Measurements from ENCODE around the gene MACROD2.

Gene MACROD2

DNA sequence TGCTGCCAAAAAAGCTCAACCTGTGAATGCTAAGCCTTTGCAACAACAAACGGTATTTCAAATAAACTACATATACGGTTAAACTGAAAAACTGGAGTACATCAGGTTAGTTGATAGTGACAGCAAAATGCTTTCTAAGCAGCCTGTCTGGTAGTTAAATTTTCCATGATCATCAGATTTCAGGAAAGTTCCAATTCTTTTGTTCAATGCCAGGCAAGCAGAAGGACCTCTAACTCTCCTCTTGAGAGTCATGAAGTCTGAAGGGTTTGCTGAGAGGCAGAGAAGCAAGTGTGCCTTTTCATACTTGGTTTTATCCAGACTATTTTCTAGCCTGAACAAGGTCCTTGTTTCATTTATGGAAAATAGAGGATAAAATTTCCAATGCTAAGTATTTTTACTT is 337.6 kb downstream of the MACROD2 start:
- no peak overlapping the region for H3K4me3 ChIP-seq (ENCODE audit: low read depth, low read length)
- TF ChIP-seq, protein P1, sequence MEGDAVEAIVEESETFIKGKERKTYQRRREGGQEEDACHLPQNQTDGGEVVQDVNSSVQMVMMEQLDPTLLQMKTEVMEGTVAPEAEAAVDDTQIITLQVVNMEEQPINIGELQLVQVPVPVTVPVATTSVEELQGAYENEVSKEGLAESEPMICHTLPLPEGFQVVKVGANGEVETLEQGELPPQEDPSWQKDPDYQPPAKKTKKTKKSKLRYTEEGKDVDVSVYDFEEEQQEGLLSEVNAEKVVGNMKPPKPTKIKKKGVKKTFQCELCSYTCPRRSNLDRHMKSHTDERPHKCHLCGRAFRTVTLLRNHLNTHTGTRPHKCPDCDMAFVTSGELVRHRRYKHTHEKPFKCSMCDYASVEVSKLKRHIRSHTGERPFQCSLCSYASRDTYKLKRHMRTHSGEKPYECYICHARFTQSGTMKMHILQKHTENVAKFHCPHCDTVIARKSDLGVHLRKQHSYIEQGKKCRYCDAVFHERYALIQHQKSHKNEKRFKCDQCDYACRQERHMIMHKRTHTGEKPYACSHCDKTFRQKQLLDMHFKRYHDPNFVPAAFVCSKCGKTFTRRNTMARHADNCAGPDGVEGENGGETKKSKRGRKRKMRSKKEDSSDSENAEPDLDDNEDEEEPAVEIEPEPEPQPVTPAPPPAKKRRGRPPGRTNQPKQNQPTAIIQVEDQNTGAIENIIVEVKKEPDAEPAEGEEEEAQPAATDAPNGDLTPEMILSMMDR (IDR thresholded peaks at IDR 0.05; ENCODE audit: borderline replicate concordance, insufficient read depth, low read depth, low read length), result no peak

DNA sequence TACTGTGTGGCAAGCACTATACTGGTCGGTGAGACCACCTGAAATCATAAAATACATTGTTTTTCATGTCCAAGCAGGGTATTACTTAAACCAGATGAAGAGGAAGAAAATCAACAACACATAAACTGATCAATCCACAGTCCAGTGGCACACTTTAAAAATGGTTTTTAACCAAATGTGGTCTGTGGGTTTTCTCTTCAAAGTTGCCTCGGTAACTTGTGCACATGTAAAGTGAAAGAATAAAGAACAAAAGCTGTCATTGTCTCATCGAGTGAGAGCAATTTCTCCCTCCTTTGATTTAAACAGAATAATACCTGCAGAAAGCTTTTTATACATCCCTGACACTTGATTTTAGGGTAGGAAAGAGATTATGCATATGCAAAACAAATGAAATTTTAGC is 338.4 kb downstream of the MACROD2 start:
- TF ChIP-seq, protein P1 (IDR thresholded peaks at IDR 0.05; ENCODE audit: borderline replicate concordance, insufficient read depth, low read depth, low read length), result no peak
- no peak overlapping the region for H3K4me3 ChIP-seq (ENCODE audit: low read depth, low read length)

DNA sequence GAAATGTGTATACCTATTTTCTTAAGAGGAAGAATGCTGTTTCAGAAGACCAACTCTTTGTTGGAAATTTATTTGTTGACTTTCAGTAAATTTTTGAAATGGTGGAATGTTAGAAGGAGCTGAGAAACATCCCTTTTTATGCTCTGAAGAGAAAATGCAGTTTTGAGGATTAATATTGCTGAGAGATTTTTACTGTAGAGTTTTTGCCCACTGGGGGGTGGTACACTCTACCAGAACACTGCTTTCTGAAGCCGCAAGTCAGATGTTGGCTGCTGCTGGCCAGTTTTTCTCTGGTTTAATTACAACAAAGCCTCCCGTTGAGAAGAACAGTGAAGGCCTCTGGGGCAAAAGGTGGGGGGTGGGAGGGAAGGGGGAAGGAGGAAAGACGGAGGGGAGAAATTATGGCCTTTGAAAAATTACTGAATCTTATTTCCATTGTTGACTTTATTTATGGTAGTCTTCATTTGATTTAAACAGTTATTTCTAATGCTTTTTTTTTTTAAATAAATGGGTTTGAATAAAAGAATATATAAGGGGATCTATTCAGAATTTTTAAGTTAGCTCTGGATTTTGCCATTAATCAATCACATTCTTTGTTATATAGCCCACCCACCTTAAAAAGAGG is 339.1 kb downstream of the MACROD2 start:
- TF ChIP-seq, protein P1 (IDR thresholded peaks at IDR 0.05; ENCODE audit: borderline replicate concordance, insufficient read depth, low read depth, low read length), result 0 out of 2 replicates have a peak, but pooled peaks have one; percentile 5
- no peak overlapping the region for H3K4me3 ChIP-seq (ENCODE audit: low read depth, low read length)

DNA sequence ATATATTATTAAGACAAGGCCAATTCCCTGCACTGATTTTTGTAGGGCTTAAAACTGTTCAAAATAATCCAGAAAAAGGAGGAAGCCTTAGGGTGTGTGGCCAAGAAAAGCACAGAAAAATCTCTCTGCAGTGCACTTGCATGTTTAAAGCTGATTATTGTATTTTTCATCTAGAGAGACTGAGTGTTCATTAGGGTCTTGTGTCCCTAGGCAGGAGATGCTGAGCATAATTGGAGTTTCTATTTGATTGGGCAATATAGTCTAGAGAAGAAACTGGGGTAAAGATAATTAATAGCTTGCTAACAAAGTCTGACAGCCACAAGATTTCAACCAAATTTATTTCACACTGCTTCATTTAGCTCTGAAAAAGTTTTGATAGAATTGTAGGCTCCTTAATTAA is 339.7 kb downstream of the MACROD2 start:
- TF ChIP-seq, protein P1 (IDR thresholded peaks at IDR 0.05; ENCODE audit: borderline replicate concordance, insufficient read depth, low read depth, low read length), result no peak
- no peak overlapping the region for H3K4me3 ChIP-seq (ENCODE audit: low read depth, low read length)

DNA sequence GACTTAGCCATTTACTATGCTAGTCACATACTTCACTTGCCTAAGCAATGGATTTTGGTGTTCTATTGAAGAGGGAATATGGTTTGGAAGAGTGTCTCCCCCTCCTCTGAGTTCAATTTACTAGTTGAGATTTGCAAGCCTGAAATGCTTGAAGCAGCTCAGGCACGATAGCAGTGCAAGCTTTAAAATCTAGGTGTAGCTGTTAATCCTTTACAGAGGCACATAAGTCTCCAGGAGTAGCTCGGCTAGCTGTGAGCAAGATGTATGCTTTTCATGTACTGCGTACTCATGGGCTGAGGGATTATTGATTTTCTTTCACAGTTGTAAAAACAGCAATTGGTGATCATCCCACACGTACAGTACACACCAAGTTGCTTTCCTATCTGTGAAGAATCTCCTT is 341.4 kb downstream of the MACROD2 start:
- H3K4me3 ChIP-seq (ENCODE audit: low read depth, low read length), result no peak overlapping the region
- TF ChIP-seq, protein P1 (IDR thresholded peaks at IDR 0.05; ENCODE audit: borderline replicate concordance, insufficient read depth, low read depth, low read length), result no peak

DNA sequence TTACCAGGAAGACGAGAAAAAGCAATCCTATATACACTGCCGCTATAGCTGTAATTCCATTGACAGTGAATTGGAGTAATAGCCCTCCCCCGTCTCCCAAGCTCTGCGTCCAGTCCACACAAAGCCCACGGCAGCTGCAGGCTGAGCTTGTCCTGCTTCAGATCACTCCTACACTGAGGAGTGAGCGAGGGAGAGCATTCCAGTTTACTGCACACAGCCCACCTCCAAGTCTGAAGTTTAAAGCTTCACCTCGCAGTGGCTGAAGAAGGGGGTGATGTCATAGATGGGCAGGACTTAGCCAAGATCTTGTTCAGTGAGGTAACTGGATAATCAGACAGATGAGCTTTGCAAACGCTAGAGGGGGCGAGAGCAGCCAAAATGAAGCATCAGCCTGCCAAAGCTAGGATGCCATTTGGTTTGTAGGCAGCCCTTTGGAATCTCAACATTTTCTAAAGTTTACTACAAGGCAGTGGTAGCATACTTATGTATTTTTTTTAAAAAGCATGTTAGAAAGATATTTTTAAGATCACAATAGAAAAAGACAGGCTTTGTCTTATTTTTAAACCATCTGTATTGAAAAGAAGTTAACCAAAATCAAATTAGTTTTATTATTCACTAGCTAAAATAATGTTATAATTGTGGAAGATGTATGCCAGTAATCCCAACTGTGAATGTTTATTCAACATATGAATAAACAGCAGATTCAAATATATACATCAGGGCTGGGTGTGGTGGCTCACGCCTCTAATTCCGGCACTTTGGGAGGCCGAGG is 342.3 kb downstream of the MACROD2 start, which contains the start of gene FLRT3:
TSS of gene FLRT3 (minus strand) at position 213 of the 772 bp plus-strand sequence. CDS start 10,106 bp downstream, outside the sequence.
- H3K4me3 ChIP-seq (ENCODE audit: low read depth, low read length), result no peak within 1 kb of the TSS
- TF ChIP-seq, protein P1 (IDR thresholded peaks at IDR 0.05; ENCODE audit: borderline replicate concordance, insufficient read depth, low read depth, low read length), result peak; percentile 58

DNA sequence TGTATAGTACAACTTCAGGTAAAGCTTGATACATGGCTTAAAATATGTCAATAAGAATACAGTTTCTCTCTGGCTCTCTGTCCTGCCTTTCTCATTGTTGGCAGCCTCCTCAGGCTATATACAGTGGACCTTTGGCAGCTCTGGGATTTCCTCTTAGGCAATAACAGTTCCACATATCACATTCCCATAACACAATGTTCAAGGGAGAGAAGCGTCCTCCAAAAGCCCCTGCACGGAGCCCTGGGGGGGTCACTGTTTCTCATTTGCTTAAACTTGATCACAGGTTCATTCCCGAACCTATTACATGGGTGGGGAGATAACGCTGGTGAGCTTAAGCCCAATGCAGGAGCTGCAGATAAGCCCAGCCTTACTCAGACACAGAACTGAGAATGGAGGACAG is 346.5 kb downstream of the MACROD2 start:
- no peak overlapping the region for H3K4me3 ChIP-seq (ENCODE audit: low read depth, low read length)
- TF ChIP-seq, protein P1 (IDR thresholded peaks at IDR 0.05; ENCODE audit: borderline replicate concordance, insufficient read depth, low read depth, low read length), result no peak

All from GM12875 (cell line).